DMS53 (cell line): Measurements from ENCODE around the gene CNR1.

Experiments
- DNase-seq: peaks from one replicate; lab custom pipeline; 2025; lab: John Stamatoyannopoulos, UW

Gene CNR1

DNA sequence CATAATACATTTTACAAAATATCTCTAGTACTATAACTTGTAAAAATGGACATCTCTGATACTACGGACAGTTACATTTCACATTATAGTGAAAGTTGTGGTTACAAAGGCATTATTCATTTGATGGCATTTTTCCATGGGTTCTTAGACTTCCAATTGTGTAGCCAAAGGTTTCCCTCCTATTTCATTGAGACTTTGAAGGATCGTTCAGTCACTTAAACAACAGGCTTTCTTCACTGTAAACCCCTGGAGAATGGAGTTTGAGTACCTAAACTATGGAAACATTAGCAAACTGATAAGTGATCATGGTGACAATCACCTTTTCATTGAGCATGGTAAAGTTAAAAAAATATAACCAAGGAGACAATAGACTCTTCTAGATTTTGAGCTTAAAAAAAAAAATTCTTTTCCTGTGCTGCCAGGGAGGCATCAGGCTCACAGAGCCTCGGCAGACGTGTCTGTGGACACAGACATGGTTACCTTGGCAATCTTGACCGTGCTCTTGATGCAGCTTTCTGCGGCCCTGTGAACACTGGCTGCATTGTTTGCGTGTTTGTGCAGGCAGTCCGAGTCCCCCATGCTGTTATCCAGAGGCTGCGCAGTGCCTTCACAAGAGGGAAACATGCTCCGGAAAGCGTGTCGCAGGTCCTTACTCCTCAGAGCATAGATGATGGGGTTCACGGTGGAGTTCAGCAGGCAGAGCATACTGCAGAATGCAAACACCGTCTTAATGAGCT, 22.6 kb downstream of the CNR1 start:
- DNase-seq, result no peak

- no peak for DNase-seq
These were observed 23.9 kb downstream of the CNR1 start for GRCh38 chr6:88142297-88142668.

- no peak for DNase-seq
These were observed 24.4 kb downstream of the CNR1 start for GRCh38 chr6:88141561-88142296.

DNA sequence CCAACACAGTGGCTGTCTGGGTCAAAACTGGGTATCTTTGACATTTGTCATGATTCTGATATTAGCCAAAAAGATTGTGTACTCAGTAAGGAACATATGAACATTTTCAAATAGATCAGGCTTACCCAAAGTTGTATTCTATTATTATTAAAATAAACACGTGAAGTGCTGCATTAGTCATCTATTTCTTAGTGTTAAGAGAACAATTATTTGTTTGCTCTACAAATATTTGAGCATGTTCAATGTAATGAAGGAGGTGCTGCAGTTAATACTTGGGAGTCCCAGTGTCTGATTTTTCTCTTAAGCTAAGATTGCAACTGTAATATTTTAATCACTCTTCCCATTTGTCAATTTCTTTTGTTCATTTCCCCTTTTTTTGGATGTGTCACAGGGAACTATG, 28.2 kb downstream of the CNR1 start:
- DNase-seq, result peak; percentile 76

DNA sequence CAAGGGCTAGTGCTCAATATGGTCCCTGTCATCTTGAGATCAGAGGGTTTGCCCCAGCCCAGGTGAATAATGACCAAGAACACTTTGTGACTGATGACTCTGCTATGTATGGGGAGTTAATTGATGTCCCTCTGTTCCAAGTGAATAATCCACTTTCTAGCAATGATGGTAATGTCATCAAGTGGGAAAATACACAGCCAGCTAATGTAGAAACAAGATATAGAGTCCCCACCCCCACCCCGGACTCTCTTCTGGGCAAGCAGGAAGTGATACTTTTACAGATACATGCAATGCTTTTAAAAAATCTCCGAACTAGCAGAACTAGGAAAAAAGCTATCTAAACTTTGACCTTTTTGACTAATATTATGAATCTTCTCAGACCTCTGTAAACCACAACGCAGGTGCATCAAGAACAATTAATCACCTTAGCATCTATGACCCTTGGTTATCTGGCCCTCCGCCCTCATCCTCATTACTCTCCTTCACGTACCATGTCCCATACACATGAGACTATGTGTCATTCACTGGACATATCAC, 30.5 kb downstream of the CNR1 start:
- DNase-seq, result no peak

- DNase-seq, result no peak
These were observed 31.6 kb downstream of the CNR1 start for GRCh38 chr6:88134575-88134974.

GRCh38 chr6:88133718-88134117, 32.4 kb downstream of the CNR1 start:
- no peak for DNase-seq

- DNase-seq, result peak; percentile 66
These were observed 41.1 kb downstream of the CNR1 start for GRCh38 chr6:88124925-88125557.

DNA sequence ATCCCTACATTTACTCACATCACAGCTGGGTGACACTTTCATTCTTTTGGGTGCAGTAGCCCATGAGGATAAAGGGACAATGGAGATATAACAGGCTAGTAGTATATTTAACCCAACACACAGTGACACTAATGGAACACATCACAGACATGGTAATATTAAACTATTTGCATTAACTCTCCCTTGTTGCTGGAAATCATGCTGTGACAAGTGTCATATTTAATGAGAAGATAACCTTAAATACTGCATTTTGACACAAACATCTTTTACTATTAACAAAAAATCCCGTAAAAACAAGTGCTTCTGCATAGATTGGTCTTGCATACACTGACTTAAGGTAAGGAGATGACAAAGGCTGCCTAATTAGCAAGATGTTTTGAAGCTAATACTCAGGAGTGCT, 45.5 kb downstream of the CNR1 start:
- DNase-seq, result no peak

- DNase-seq, result peak; percentile 11
These were observed 46.4 kb downstream of the CNR1 start for GRCh38 chr6:88119769-88120168.

- DNase-seq, result no peak
These were observed 49.9 kb downstream of the CNR1 start for GRCh38 chr6:88116276-88116675.

DNA sequence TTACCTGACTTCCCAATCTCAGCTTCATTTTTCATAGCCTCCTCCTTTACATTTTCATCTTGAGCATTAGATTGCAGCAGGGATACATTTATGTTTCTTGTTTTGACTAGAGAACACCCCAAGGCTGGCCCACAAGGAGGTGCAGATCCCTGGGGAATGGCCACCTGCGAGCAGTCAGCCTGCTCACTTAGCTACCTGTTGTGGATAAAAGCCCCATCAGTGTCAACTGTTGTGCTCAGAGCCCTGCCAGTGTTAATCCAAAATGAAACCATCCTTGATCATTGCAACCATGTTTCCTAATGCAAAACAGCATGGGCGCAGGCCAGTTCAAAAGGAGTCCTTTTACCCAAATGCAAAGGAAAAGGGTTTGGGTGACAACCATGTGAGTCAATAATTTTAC, 50.8 kb downstream of the CNR1 start:
- DNase-seq, result no peak

- DNase-seq, result no peak
These were observed 51.3 kb downstream of the CNR1 start for GRCh38 chr6:88114838-88115237.

DNA sequence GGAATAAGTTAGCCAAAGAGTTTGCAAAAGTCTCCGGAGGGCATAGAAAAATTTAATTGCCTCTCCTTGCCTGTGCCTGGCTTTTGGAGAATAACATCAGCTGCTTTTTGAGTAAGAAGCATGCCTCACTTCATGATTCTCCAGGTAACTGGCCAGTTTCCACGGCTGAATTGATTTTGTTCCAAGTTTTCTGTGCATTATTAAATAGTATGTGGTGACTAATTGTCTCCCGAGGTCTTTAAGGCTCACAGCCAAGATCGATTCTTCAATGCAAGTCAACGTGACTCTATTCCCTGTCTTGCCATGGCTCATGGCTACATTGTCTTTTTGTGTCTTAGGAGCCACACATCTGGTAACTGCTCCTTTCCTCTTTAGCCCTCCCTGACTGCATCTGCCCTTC, 54.2 kb downstream of the CNR1 start:
- DNase-seq, result no peak

DNA sequence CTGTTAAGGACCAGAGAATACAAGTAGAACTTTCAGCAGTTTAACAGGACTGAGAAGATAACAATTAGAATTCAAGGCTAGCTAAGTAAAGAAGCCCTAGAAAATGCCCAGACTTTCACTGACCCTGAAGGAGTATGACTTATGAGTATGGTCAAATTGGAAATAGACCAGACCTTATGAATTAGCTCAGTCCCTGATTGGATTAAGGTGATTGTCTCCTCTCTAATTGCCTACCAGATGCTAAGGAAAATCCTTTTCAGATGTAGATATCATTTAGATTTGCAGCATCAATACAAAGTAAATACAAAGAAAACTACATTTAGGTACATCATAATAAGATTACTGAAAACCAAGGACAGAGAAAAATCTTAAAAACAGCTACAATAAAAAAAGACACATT, 58.9 kb downstream of the CNR1 start:
- no peak for DNase-seq

GRCh38 chr6:88105741-88106340, 60.3 kb downstream of the CNR1 start:
- peak; percentile 82 for DNase-seq
